CD4-positive, alpha-beta T cell treated with Interferon alpha-2 for 1 hour (primary cell): ENCODE measurements around the gene CARTPT.

Experiments used
- DNase-seq, 2 donors: peaks; one replicate each; pipeline ENCODE4 v3.0.0-alpha.2; 2020 to 2022

The CARTPT gene

DNA sequence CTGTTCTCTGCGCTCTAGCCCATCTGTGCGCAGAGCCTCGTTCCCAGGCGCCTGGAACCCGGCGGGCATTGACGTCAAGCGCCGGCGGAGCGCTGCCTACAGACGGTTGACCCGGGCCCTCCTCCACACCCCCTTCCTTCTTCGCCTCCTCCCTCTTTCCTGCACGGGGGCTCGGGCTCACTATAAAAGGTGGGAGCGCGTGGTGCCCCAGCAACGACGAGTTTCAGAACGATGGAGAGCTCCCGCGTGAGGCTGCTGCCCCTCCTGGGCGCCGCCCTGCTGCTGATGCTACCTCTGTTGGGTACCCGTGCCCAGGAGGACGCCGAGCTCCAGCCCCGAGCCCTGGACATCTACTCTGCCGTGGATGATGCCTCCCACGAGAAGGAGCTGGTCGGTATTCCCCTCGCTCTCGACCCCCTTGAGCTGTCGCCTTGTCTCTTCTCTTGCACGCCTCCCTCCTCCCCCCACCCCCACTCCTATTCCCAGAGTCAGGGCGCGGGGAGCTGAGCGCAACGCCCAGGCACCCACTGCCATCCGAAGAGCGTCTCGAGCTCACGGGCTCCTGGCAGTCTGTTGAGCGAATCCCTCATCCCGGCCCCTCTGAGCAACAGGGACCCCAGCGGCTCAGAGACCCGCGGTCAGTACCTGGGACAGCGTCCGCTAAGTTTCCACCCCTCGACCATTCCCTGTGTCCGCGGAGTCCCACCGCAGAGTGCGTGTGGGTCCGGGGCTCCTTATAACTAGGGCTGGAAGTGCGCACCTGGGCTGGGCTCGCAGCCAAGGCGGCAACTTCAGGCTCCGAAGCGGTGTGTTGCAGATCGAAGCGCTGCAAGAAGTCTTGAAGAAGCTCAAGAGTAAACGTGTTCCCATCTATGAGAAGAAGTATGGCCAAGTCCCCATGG, at the start of gene CARTPT:
Gene CARTPT (plus strand): TSS at position 213 of the 902 bp plus-strand sequence. CDS start 19 bp downstream, at position 232.
- no peak for DNase-seq

GRCh38 chr5:71677977-71678376, 41.1 kb upstream of the CARTPT start:
- no peak for DNase-seq

GRCh38 chr5:71679714-71680113, 39.4 kb upstream of the CARTPT start:
- DNase-seq: no peak

GRCh38 chr5:71680510-71680909, 38.6 kb upstream of the CARTPT start:
- DNase-seq: no peak

DNA sequence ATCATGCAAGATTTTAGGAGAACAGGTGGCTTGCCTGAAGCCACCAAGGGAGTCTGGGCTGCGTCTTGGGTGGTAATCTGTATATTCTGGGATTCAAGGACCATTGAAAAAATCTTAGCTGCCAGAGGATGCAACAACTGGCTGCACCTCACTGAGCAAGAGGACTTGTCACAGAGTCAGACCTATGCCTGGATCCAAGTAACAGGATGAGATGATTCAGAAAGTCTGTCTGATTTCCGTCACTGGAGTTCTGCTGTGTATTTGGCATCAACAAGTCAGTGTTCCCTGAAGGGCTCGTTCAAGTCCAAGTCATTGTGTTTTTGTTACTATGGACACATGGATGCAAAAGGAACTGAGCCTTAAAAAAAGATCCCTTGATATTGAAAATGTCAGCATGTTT, 37.8 kb upstream of the CARTPT start:
- DNase-seq: no peak

- DNase-seq: no peak
Measured at GRCh38 chr5:71684309-71684708, 34.8 kb upstream of the CARTPT start.

DNA sequence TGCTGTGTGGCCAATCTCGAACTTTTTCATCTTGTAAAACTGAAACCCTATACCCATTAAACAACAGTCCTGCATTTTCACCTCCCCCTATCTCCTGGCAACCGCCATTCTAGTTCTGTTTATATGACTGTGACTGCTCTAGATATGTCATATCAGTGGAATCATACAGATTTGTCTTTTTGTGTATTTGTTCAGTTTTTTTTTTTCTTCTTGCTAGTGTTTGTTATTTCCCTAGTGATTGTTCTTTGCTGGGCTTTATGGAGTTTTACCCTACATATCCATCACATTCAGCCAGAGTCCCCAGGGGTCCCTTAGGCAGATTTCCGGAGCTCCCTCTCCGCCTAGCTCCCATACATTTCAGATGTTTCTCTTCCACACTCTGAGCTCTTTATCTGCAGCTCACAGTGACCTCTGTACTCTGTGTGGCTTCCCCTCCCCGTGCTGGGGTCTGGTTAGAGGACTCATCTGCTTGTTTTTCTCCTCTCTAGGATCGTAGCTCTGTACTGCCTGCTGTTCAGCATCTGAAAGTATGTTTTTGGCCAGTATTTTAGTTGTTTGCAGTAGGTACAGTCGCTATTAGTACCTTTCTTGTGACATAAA, 25.1 kb upstream of the CARTPT start:
- DNase-seq: no peak

GRCh38 chr5:71695071-71695470, 24.0 kb upstream of the CARTPT start:
- DNase-seq: no peak

GRCh38 chr5:71695595-71695994, 23.5 kb upstream of the CARTPT start:
- no peak for DNase-seq

DNA sequence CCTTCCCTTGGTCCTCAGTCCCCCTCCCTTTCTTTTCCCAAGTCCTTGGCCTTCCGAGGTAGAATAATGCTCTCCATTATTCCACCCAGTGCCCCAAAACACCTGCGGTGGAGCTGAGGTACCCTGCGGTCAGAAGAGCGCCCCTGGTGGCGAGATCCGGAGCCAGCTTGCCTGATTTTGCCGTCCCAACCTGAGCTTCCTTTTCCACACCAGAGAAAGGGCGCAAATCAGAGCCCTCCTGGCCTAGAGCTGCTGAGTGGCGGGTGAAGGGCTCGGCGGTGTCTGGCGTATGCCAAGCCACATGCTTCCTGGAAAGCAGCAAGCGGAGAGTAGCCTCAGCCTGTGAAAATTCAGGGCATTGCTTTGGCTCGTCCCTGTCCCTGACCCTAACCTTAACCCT, 21.1 kb upstream of the CARTPT start:
- DNase-seq: no peak

- no peak for DNase-seq
Measured at GRCh38 chr5:71699233-71699632, 19.8 kb upstream of the CARTPT start.

- no peak for DNase-seq
Measured at GRCh38 chr5:71699751-71700150, 19.3 kb upstream of the CARTPT start.

GRCh38 chr5:71700803-71701202, 18.3 kb upstream of the CARTPT start:
- DNase-seq: no peak

GRCh38 chr5:71701407-71701806, 17.7 kb upstream of the CARTPT start:
- no peak for DNase-seq

- DNase-seq: no peak
Measured at GRCh38 chr5:71703941-71704340, 15.1 kb upstream of the CARTPT start.

- no peak for DNase-seq
Measured at GRCh38 chr5:71705421-71705820, 13.7 kb upstream of the CARTPT start.

DNA sequence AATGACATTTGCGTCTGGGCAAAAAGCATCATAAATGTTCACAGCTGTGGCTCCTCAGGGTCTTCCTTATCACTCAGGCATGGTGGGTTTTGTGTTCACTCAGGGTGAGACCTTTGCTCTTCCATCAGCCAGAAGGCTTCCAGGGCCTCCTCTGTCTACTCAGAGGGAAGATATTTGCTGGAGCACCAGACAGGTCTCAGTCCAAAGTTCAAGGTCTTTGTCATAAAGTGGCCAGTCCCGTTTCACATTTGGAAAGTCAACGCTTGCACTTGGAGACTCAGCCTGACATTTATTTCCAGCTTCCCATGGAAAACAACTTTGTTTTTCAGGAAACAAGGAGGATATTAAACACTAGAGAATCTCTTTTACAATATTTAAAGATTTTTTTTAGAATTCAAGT, 12.2 kb upstream of the CARTPT start:
- DNase-seq: no peak

- DNase-seq: no peak
Measured at GRCh38 chr5:71711610-71712009, 7.5 kb upstream of the CARTPT start.

- no peak for DNase-seq
Measured at GRCh38 chr5:71714911-71715310, 4.2 kb upstream of the CARTPT start.

GRCh38 chr5:71727978-71728377, 8.9 kb downstream of the CARTPT start:
- no peak for DNase-seq

GRCh38 chr5:71731015-71731414, 11.9 kb downstream of the CARTPT start:
- no peak for DNase-seq

DNA sequence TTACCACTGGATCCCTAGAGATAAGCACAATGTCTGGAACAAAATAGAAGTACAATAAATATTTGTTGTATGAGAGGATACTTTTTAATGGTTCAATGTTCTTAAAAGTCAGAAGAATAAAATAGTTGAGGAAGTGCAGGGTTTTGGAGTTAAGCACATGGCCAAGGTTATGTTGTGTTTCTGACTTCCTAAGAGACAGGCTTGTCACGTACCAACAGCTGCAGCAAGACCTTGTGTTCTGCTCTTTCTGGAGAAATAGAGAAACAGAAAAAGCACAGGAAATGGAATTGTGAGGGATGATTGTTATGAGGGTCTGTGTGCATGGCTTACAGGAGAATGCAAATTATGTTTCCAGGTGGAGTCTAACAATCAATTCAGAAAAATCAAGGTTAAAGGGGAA, 12.9 kb downstream of the CARTPT start:
- no peak for DNase-seq

- no peak for DNase-seq
Measured at GRCh38 chr5:71734141-71734540, 15.1 kb downstream of the CARTPT start.

DNA sequence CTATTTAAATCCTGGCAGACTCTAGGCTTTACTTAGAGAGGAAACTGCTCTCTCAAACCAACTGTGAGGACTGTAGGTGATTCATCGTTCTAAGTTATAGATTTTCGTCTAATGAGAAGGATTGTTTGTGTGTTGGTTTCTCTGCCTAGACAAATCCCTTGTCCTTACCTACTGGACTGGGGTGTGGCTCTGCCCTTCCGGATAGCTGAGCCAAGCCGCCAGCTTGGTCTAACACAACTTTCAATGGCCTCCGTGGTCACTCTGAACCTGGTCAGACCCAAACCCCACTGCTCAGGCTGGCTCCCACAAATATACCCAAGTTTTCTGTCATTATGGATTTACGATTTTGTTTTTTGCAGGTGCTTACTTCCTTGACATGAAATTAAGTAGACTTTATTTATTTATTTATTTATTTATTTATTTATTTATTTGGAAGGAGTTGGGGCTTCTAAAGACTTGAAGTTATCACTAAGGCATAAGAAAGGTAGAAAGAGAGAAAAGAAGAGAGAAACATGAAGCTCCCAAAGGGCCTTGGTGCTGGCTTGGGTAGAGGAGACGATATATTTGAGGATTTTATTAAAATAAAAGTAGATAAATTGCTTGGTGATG, 19.0 kb downstream of the CARTPT start:
- DNase-seq: no peak
